HG03520 (cell line): ENCODE measurements around the gene DVL1.

Source experiments
- ATAC-seq: cut with Tn5 transposase; IDR thresholded peaks from one replicate; pipeline ENCODE4 v1.9.1; 2021; ENCODE audit warnings: mild to moderate bottlenecking, moderate library complexity; ENCODE audit not compliant: unreplicated experiment

The DVL1 gene

GRCh38 chr1:1356796-1357401, 7.7 kb upstream of the DVL1 start:
- no peak for ATAC-seq

GRCh38 chr1:1356166-1356795, 7.1 kb upstream of the DVL1 start:
- ATAC-seq, result no peak

GRCh38 chr1:1355416-1355815, 6.2 kb upstream of the DVL1 start:
- no peak for ATAC-seq

- no peak for ATAC-seq
Measured at GRCh38 chr1:1354271-1355247, 5.3 kb upstream of the DVL1 start.

GRCh38 chr1:1353389-1354151, 4.4 kb upstream of the DVL1 start:
- no peak for ATAC-seq

GRCh38 chr1:1352786-1353388, 3.7 kb upstream of the DVL1 start:
- ATAC-seq, result no peak

- no peak for ATAC-seq
Measured at GRCh38 chr1:1351511-1352427, 2.6 kb upstream of the DVL1 start.

- peak; percentile 10 for ATAC-seq
Measured at GRCh38 chr1:1348420-1349255, 580 bp downstream of the DVL1 start.

GRCh38 chr1:1347663-1348419, 1.4 kb downstream of the DVL1 start:
- ATAC-seq, result no peak

- ATAC-seq, result no peak
Measured at GRCh38 chr1:1347026-1347595, 2.1 kb downstream of the DVL1 start.

- ATAC-seq, result no peak
Measured at GRCh38 chr1:1346501-1346890, 2.7 kb downstream of the DVL1 start.

- ATAC-seq, result no peak
Measured at GRCh38 chr1:1345860-1346500, 3.2 kb downstream of the DVL1 start.

GRCh38 chr1:1345384-1345783, 3.8 kb downstream of the DVL1 start:
- no peak for ATAC-seq

GRCh38 chr1:1344655-1345361, 4.4 kb downstream of the DVL1 start:
- no peak for ATAC-seq

GRCh38 chr1:1343811-1344421, 5.3 kb downstream of the DVL1 start:
- no peak for ATAC-seq

GRCh38 chr1:1342584-1343115, 6.6 kb downstream of the DVL1 start:
- ATAC-seq, result no peak
